Measurements from ENCODE around the gene SORT1. TPM values are rescaled to one million over a fixed set of nuclear protein-coding genes. Genes with fewer than 3 reads are reported as not detected.

Gene SORT1
- total and polyA plus RNA-seq, 2 of the 4 experiments (the other 2 are of a cell fraction) = 15.8 to 16.7 TPM

DNA sequence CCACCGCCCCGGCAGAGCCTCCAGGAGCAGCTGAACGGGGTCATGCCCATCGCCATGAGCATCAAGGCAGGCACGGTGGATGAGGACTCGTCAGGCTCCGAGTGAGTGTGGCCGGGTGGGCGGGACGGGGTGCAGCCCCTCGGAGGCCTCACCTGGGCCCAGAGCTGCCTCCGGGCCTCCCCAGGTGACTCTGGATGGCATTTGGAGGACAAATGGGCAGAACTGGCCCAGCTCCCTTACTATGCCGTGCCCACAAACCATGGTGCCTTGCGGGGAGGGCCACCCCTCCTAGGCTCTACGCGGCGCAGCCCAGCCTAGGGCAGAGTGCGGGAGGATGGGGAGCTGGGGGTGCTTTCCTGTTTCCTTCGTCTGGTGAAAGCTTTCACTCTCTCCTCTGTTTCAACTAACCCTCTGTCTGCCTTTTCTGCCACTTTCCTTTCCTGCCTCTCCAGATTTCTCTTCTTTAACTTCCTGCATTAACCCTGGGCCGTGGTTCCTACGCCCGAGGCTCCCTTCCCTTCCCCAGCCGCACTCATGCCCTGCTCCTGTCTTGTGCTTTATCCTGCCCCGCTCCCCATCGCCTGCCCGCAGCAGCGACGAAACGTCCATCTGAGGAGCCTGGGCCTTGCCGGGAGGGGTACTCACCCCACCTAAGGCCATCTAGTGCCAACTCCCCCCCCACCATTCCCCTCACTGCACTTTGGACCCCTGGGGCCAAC is 124.0 kb downstream of the SORT1 start:
- Histone ChIP-seq H3K56ac (ENCODE audit: extremely low read depth, insufficient read depth, low read length) (no peak overlapping the region), H3K36me3 (ENCODE audit: control insufficient read depth, insufficient read depth, low read length) (peaks cover 1% of the 10 kb centered on the region; the same call in 1 of the 2 replicates), H2AK9ac (replicated peaks; ENCODE audit: low read depth, low read length, poor library complexity) (peak overlapping the region; percentile 18), H3K9ac (ENCODE audit: low read depth, low read length) (no peak overlapping the region; the same call in 1 of the 2 replicates), H2BK15ac (ENCODE audit: low read depth, low read length) (0 out of 3 replicates have a peak overlapping the region, but pooled peaks have one; percentile 23), H2BK20ac (ENCODE audit: low read depth, low read length) (no peak overlapping the region), H3K18ac (ENCODE audit: low read depth, low read length) (no peak overlapping the region; the same call in 1 of the 2 replicates), H3K4me3 (ENCODE audit: insufficient read depth, low read depth, low read length) (no peak overlapping the region), H3K4me1 (ENCODE audit: control insufficient read depth, insufficient read depth, low read length) (peaks cover 14% of the 10 kb centered on the region), H3K4me2 (ENCODE audit: low read depth, low read length) (no peak overlapping the region), H2BK120ac (ENCODE audit: low read depth, low read length) (peak overlapping the region; percentile 38; the same call in 1 of the 2 replicates), H3K4ac (ENCODE audit: low read depth, low read length) (peak overlapping the region; percentile 31), H3K23ac (ENCODE audit: low read depth, low read length) (no peak overlapping the region), H2AFZ (replicated peaks; ENCODE audit: low read length, poor library complexity) (no peak overlapping the region), H3K14ac (replicated peaks; ENCODE audit: low read depth, low read length) (no peak overlapping the region), H4K91ac (ENCODE audit: insufficient read depth, low read depth, low read length) (no peak overlapping the region; the same call in 1 of the 2 replicates), H4K5ac (ENCODE audit: low read depth, low read length) (no peak overlapping the region; the same call in 1 of the 2 replicates), H2AK5ac (ENCODE audit: low read depth, low read length) (peak overlapping the region; percentile 11; the same call in 1 of the 2 replicates), H3K9me3 (ENCODE audit: control insufficient read depth, insufficient read depth, low read length) (no peaks in the 10 kb centered on the region), H3K27ac (ENCODE audit: insufficient read depth, low read length) (no peak overlapping the region), H4K8ac (ENCODE audit: low read depth in 2 of 2, low read length in 2 of 2) (peak overlapping the region in 1 of 2 experiments; percentile 9; a peak in 1 of 4 replicates), H3K27me3 (ENCODE audit: control insufficient read depth, insufficient read depth, low read length) (no peaks in the 10 kb centered on the region), H3K79me1 (ENCODE audit: low read depth in 1 of 2, low read length in 2 of 2) (peaks cover 0 to 17% of the 10 kb centered on the region in 2 experiments; a peak in 3 of 4 replicates), H2BK5ac (ENCODE audit: low read depth, low read length, poor library complexity, severe bottlenecking) (no peak overlapping the region), H3K9me1 (ENCODE audit: insufficient read depth, low read length) (peaks cover 5% of the 10 kb centered on the region; the same call in 1 of the 2 replicates), H4K20me1 (ENCODE audit: insufficient read depth, low read length) (no peaks in the 10 kb centered on the region)
- CTCF ChIA-PET = no interaction called here
- no TSS peak for BruUV-seq (replicated peaks)
- in situ Hi-C loops (cut with MboI; ENCODE audit: low sequenced_read_pairs) = no loop called here
- TF ChIP-seq NFE2L2 (IDR thresholded peaks at IDR 0.05; ENCODE audit: low read depth, low read length) (no peak), RFX5 (IDR thresholded peaks at IDR 0.05; ENCODE audit: low read depth, low read length) (no peak), SMC3 (IDR thresholded peaks at IDR 0.05; ENCODE audit: low read depth, low read length) (no peak)
- TF ChIP-seq, protein P1, sequence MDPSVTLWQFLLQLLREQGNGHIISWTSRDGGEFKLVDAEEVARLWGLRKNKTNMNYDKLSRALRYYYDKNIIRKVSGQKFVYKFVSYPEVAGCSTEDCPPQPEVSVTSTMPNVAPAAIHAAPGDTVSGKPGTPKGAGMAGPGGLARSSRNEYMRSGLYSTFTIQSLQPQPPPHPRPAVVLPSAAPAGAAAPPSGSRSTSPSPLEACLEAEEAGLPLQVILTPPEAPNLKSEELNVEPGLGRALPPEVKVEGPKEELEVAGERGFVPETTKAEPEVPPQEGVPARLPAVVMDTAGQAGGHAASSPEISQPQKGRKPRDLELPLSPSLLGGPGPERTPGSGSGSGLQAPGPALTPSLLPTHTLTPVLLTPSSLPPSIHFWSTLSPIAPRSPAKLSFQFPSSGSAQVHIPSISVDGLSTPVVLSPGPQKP (IDR thresholded peaks at IDR 0.05; ENCODE audit: borderline replicate concordance, low read depth, low read length) = no peak
- no peak for ATAC-seq (ENCODE audit: low read depth)
- 92% methylated on average over 13 of the region's 30 CpGs; no CpG with 5 or more reads in 1 of the 2 experiments for WGBS, 2 experiments (ENCODE audit: extremely low coverage in 2 of 2, insufficient read length in 1 of 2)
- dilution Hi-C loops (cut with HindIII; ENCODE audit: low sequenced_read_pairs, unreplicated experiment) = no loop called here
- intact Hi-C loops (cut with micrococcal nuclease) = no loop called here
- no peak for DNase-seq
- POLR2A ChIA-PET (ENCODE audit: unreplicated experiment) = no interaction called here
